Sigmoid colon (tissue), 7 donors: ENCODE measurements around the gene GSK3B. TPM values are rescaled to one million over a fixed set of nuclear protein-coding genes. Genes with fewer than 3 reads are reported as not detected.

Source experiments
- DNase-seq: peaks from one replicate; pipeline ENCODE4 v3.0.0-alpha.2; 2019
- H3K27ac ChIP-seq, 4 donors: fragments of 200-600 bp; sonication (generic); one replicate each; pipeline ENCODE4 v1.5.1; 2016 to 2019; ENCODE audit warnings: mild to moderate bottlenecking in 1 of 4
- H3K27me3 ChIP-seq, 3 donors: fragments of 200-600 bp; sonication (generic); one replicate each; pipeline ENCODE4 v1.5.1; 2019; ENCODE audit warnings: mild to moderate bottlenecking in 1 of 3
- H3K36me3 ChIP-seq, 4 donors: fragments of 200-600 bp; sonication (generic); one replicate each; pipeline ENCODE4 v1.5.1; 2016 to 2019
- H3K4me1 ChIP-seq, 4 donors: fragments of 200-600 bp; sonication (generic); one replicate each; pipeline ENCODE4 v1.5.1; 2017 to 2019
- H3K4me3 ChIP-seq, 4 donors: fragments of 200-600 bp; sonication (generic); one replicate each; pipeline ENCODE4 v1.5.1; 2017 to 2019; ENCODE audit warnings: mild to moderate bottlenecking in 2 of 4, moderate library complexity in 1 of 4
- H3K9me3 ChIP-seq, 4 donors: fragments of 200-600 bp in 3 of 4; sonication (generic) in 3 of 4; one replicate each; pipeline versions ENCODE4 v1.5.1 to v1.6.1; 2013 to 2019
- CTCF ChIP-seq, 4 experiments: fragments of 450-650 bp in 3 of 4; fragments of 200-600 bp in 1 of 4; IDR thresholded peaks; one replicate each; pipeline ENCODE4 v1.5.1; 2016 to 2019; ENCODE audit warnings: antibody characterized with exemption in 4 of 4, mild to moderate bottlenecking in 3 of 4, moderate library complexity in 2 of 4
- EP300 ChIP-seq, 4 donors: sonication (generic); formaldehyde crosslinking; IDR thresholded peaks; one replicate each; pipeline ENCODE4 v1.6.1; 2017; ENCODE audit warnings: antibody characterized with exemption in 4 of 4
- POLR2A ChIP-seq, 2 donors: fragments of 450-650 bp; IDR thresholded peaks; one replicate each; pipeline ENCODE4 v1.6.1; 2016; ENCODE audit warnings: antibody characterized with exemption in 2 of 2, mild to moderate bottlenecking in 2 of 2, moderate library complexity in 2 of 2
- POLR2AphosphoS5 ChIP-seq, 4 donors: sonication (generic); formaldehyde crosslinking; IDR thresholded peaks; one replicate each; pipeline ENCODE4 v1.6.1; 2017; ENCODE audit warnings: antibody characterized with exemption in 4 of 4
- WGBS, 2 donors: extraction: QIAGEN DNeasy Blood & Tissue Kit; methylation state at CpG; one replicate each; pipeline ENCODE4 v1.1.7; 2013; 5-methylcytosine and 5-hydroxymethylcytosine counted together
- intact Hi-C: fragments of 100-400 bp; cut with DNase I; formaldehyde crosslinking; loops from one replicate; pipeline ENCODE4 v1.15.1; 2023
- polyA plus RNA-seq, 3 donors: library from polyadenylated mRNA; stranded (reverse); fragments of 200-250 nt; gene quantifications; one replicate each; pipeline ENCODE4 v1.2.3, GENCODE V29; 2013
- total RNA-seq, 4 donors: library from RNA; depleted of rRNA; stranded (reverse); fragments of >200 nt; gene quantifications; one replicate each; pipeline ENCODE4 v1.1.0, GENCODE V29; 2016
- donor health status: healthy with polysubstance abuse.
- donor health status: Bipolar disorder and iron deficiency.
- donor health status: healthy.

Gene GSK3B
- total and polyA plus RNA-seq, 7 donors = 11.4 to 36.8 (median 23.2) TPM

DNA sequence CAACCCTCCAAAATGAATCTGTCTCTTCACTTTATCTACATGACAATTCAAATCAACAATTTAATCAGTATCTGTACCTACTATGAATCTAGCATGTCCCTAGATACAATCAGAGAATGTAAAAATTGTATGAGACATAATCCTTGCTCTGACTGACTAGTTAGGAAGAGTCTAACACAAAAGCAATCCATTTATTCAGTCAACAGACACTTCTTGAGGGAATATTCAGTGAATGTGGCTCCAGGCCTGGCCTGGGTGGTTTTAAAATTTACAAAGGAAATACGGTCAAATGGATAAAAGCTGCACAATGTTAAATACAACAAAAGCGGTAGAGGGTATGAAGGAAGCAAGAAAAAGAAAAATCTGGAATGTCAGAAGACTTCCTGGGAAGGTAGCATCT is 45.2 kb downstream of the GSK3B start:
- no peak overlapping the region for H3K27ac ChIP-seq
- peaks cover 0 to 6% (median 5%) of the 10 kb centered on the region in 4 donors for H3K9me3 ChIP-seq
- H3K4me3 ChIP-seq = no peak overlapping the region
- peaks cover 0 to 54% (median 49%) of the 10 kb centered on the region in 4 donors for H3K4me1 ChIP-seq
- 40 to 88% methylated on average over 2 of the region's 2 CpGs for WGBS, 2 donors
- TF ChIP-seq CTCF (IDR thresholded peaks at IDR 0.05) (no peak), POLR2A (IDR thresholded peaks at IDR 0.05) (no peak), POLR2AphosphoS5 (IDR thresholded peaks at IDR 0.05) (no peak), EP300 (IDR thresholded peaks at IDR 0.05) (no peak)
- H3K36me3 ChIP-seq = no peaks in the 10 kb centered on the region
- intact Hi-C loops = no loop called here
- no peaks in the 10 kb centered on the region for H3K27me3 ChIP-seq
- DNase-seq = no peak

DNA sequence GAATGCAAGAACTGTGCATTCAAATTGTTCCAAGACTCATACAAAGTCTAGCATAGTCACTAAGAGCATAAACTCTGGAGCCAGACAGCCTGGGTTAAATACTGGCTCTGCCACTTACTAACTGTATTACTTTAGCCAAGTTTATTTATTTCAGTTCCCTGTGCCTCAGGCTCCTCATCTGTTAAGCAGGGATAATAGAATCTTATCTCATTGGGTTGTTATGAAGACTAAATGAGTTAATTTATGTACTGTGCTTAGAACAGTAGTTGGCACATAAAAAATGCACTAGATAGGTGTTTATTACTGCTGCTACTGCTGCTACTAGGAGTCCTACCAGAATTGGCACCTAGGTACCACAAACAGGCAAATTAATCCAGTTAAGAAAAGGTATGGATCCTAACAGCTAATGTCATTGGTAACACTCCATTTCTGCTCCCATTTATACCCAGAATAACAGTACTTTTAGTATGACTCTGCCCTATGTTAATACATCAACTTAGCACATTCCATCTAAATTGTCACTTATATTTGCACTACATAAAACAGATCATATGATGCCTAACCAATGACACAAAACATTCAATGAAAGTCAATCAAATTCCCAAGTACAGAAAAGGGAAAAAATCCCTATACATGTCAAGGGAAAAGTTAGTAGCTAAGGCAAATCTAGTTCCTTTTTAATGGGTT is 45.7 kb downstream of the GSK3B start:
- H3K4me1 ChIP-seq = peaks cover 0 to 54% (median 49%) of the 10 kb centered on the region in 4 donors
- no peak overlapping the region for H3K27ac ChIP-seq
- H3K9me3 ChIP-seq = peaks cover 0 to 6% (median 5%) of the 10 kb centered on the region in 4 donors
- no peak for TF ChIP-seq POLR2A (IDR thresholded peaks at IDR 0.05)
- TF ChIP-seq CTCF (IDR thresholded peaks at IDR 0.05) = no peak
- no peak for TF ChIP-seq EP300 (IDR thresholded peaks at IDR 0.05)
- no peak for TF ChIP-seq POLR2AphosphoS5 (IDR thresholded peaks at IDR 0.05)
- DNase-seq = no peak
- no peak overlapping the region for H3K4me3 ChIP-seq
- H3K27me3 ChIP-seq = no peaks in the 10 kb centered on the region
- H3K36me3 ChIP-seq = no peaks in the 10 kb centered on the region
- intact Hi-C loops = no loop called here

GRCh38 chr3:120047686-120048085 is 46.6 kb downstream of the GSK3B start:
- 74 to 83% methylated on average over 1 of the region's 1 CpG for WGBS, 2 donors
- intact Hi-C loops = no loop called here
- TF ChIP-seq POLR2AphosphoS5 (IDR thresholded peaks at IDR 0.05) (no peak), POLR2A (IDR thresholded peaks at IDR 0.05) (no peak), EP300 (IDR thresholded peaks at IDR 0.05) (no peak), CTCF (IDR thresholded peaks at IDR 0.05) (no peak)
- Histone ChIP-seq H3K27ac (no peak overlapping the region), H3K27me3 (no peaks in the 10 kb centered on the region), H3K4me3 (no peak overlapping the region), H3K36me3 (no peaks in the 10 kb centered on the region), H3K4me1 (peaks cover 0 to 55% (median 46%) of the 10 kb centered on the region in 4 donors), H3K9me3 (peaks cover 0 to 6% (median 5%) of the 10 kb centered on the region in 4 donors)
- no peak for DNase-seq

- TF ChIP-seq EP300 (IDR thresholded peaks at IDR 0.05) (no peak), POLR2A (IDR thresholded peaks at IDR 0.05) (no peak), POLR2AphosphoS5 (IDR thresholded peaks at IDR 0.05) (no peak), CTCF (IDR thresholded peaks at IDR 0.05) (no peak)
- Histone ChIP-seq H3K4me3 (no peak overlapping the region), H3K36me3 (no peaks in the 10 kb centered on the region), H3K27ac (no peak overlapping the region), H3K9me3 (peaks cover 14 to 20% (median 16%) of the 10 kb centered on the region in 4 donors), H3K27me3 (no peaks in the 10 kb centered on the region), H3K4me1 (peaks cover 0 to 5% (median 2%) of the 10 kb centered on the region in 4 donors)
- WGBS, 2 donors = 92 to 98% methylated on average over 8 of the region's 8 CpGs
- no peak for DNase-seq
- intact Hi-C loops = no loop called here
Measured at GRCh38 chr3:120040813-120041377, 53.4 kb downstream of the GSK3B start.
